Endothelial cell of umbilical vein (primary cell): ENCODE data around the gene CEP43. TPM values are rescaled to one million over a fixed set of nuclear protein-coding genes. Genes with fewer than 3 reads are reported as not detected.

Experiments used
- BruUV-seq: library from RNA; stranded (reverse); fragments of 400-500 nt; replicated peaks from 2 replicates; lab custom pipeline; 2021; lab: Mats Ljungman, UMichigan
- CTCF ChIA-PET: fragments of 300-600, 350-600 bp; sonication (Branson Sonifier 250); formaldehyde crosslinking; loops from one replicate; lab custom pipeline; 2021; ENCODE audit warnings: antibody characterized with exemption, inconsistent platforms; lab: Charles Lee
- POLR2A ChIA-PET: fragments of 300-600, 350-600 bp; sonication (Branson Sonifier 250); formaldehyde crosslinking; loops from one replicate; lab custom pipeline; 2021; ENCODE audit warnings: antibody characterized with exemption, inconsistent platforms; lab: Charles Lee
- DNase-seq: peaks from one replicate; pipeline ENCODE4 v3.0.0-alpha.2; 2011; ENCODE audit warnings: low read depth, low spot score
- FAIRE-seq: peaks from 2 replicates; lab custom pipeline; 2011; peaks lifted over from hg19 to GRCh38; lab: Jason Lieb, UNC
- H2AFZ ChIP-seq: 2 replicates; pipeline ENCODE4 v1.6.0; 2012; ENCODE audit warnings: low read depth, low read length, control low read depth, inconsistent platforms
- H3K27ac ChIP-seq: 2 replicates; pipeline ENCODE4 v1.5.1; 2011; ENCODE audit warnings: low read depth, mild to moderate bottlenecking, control low read depth, low read length, moderate library complexity; ENCODE audit not compliant: insufficient read depth
- H3K27me3 ChIP-seq, 2 experiments: 2 replicates each; pipeline versions ENCODE4 v1.6.0 to v1.6.1; 2011; ENCODE audit warnings: low read length in 2 of 2, mixed read lengths in 1 of 2; ENCODE audit not compliant: control insufficient read depth in 2 of 2, insufficient read depth in 2 of 2
- H3K36me3 ChIP-seq, 2 experiments: 2 replicates in 1 of 2; 3 replicates in 1 of 2; pipeline ENCODE4 v1.5.1; 2011; ENCODE audit warnings: low read length in 2 of 2, mild to moderate bottlenecking in 1 of 2, moderate library complexity in 1 of 2; ENCODE audit not compliant: control insufficient read depth in 2 of 2, insufficient read depth in 2 of 2; ENCODE audit errors: extremely low read depth in 1 of 2
- H3K4me1 ChIP-seq: 3 replicates; pipeline ENCODE4 v1.5.1; 2011; ENCODE audit warnings: mild to moderate bottlenecking, low read length; ENCODE audit not compliant: control insufficient read depth, insufficient read depth; ENCODE audit errors: extremely low read depth
- H3K4me2 ChIP-seq: 2 replicates; pipeline ENCODE4 v1.6.1; 2011; ENCODE audit warnings: low read length, control low read depth, mixed read lengths; ENCODE audit not compliant: insufficient read depth
- H3K4me3 ChIP-seq, 3 experiments: fragments of 200-600 bp in 1 of 3; sonication (generic), shearing (Covaris generic) in 1 of 3; replicated peaks in 1 of 3; 2 replicates each; pipeline ENCODE4 v1.5.1; 2011 to 2016; ENCODE audit warnings: control low read depth in 3 of 3, low read length in 3 of 3, mild to moderate bottlenecking in 2 of 3, inconsistent platforms in 1 of 3, low read depth in 1 of 3, moderate library complexity in 1 of 3; ENCODE audit not compliant: insufficient read depth in 1 of 3
- H3K79me2 ChIP-seq: 2 replicates; pipeline ENCODE4 v1.6.0; 2012; ENCODE audit warnings: low read length, inconsistent platforms; ENCODE audit not compliant: control insufficient read depth, insufficient read depth
- H3K9ac ChIP-seq: replicated peaks from 2 replicates; pipeline ENCODE3; 2011; ENCODE audit warnings: low read length, control low read depth; ENCODE audit not compliant: insufficient read depth; ENCODE audit errors: extremely low read depth
- H3K9me1 ChIP-seq: replicated peaks from 3 replicates; pipeline ENCODE4 v1.6.0; 2011; ENCODE audit warnings: mild to moderate bottlenecking, low read length; ENCODE audit not compliant: control insufficient read depth, insufficient read depth; ENCODE audit errors: extremely low read depth
- H3K9me3 ChIP-seq: replicated peaks from 2 replicates; pipeline ENCODE4 v1.5.1; 2012; ENCODE audit warnings: low read length, inconsistent platforms; ENCODE audit not compliant: control insufficient read depth, insufficient read depth
- H4K20me1 ChIP-seq: replicated peaks from 2 replicates; pipeline ENCODE3; 2011; ENCODE audit warnings: mild to moderate bottlenecking, low read length; ENCODE audit not compliant: control insufficient read depth, insufficient read depth; ENCODE audit errors: extremely low read depth
- CTCF ChIP-seq, 2 donors: IDR thresholded peaks; 1 replicate in 1 of 2; 2 replicates in 1 of 2; pipeline ENCODE4 v1.5.1; 2011; ENCODE audit warnings: low read length in 2 of 2, mild to moderate bottlenecking in 2 of 2, moderate library complexity in 2 of 2, control low read depth in 1 of 2, inconsistent platforms in 1 of 2, low read depth in 1 of 2; ENCODE audit not compliant: insufficient read depth in 1 of 2; ENCODE audit errors: extremely low read depth in 1 of 2
- EZH2 ChIP-seq: IDR thresholded peaks from 2 replicates; pipeline ENCODE4 v1.6.1; 2012; ENCODE audit warnings: borderline replicate concordance, low read depth, mild to moderate bottlenecking, moderate library complexity, low read length, inconsistent platforms; ENCODE audit not compliant: severe bottlenecking
- FOS ChIP-seq: IDR thresholded peaks from 2 replicates; pipeline ENCODE4 v1.6.1; 2011; ENCODE audit warnings: mild to moderate bottlenecking, low read length, moderate library complexity, borderline replicate concordance; ENCODE audit not compliant: insufficient read depth
- GATA2 ChIP-seq: IDR thresholded peaks from 2 replicates; pipeline ENCODE4 v1.7.0; 2011; ENCODE audit warnings: low read depth, mild to moderate bottlenecking, moderate library complexity, mixed read lengths, low read length; ENCODE audit not compliant: insufficient read length, insufficient read depth
- JUN ChIP-seq: IDR thresholded peaks from 2 replicates; pipeline ENCODE4 v1.6.1; 2011; ENCODE audit warnings: borderline replicate concordance, low read depth; ENCODE audit not compliant: insufficient read length, insufficient read depth
- MAX ChIP-seq: IDR thresholded peaks from 2 replicates; pipeline ENCODE4 v1.6.1; 2011; ENCODE audit not compliant: insufficient read depth, insufficient read length
- MYC ChIP-seq: IDR thresholded peaks from one replicate; pipeline ENCODE4 v1.6.1; 2011; ENCODE audit warnings: mild to moderate bottlenecking, low read depth, low read length
- POLR2A ChIP-seq: IDR thresholded peaks from 2 replicates; pipeline ENCODE4 v1.6.1; 2012; ENCODE audit warnings: low read depth, mild to moderate bottlenecking, control low read depth, low read length
- POLR2AphosphoS5 ChIP-seq: IDR thresholded peaks from 2 replicates; pipeline ENCODE4 v1.6.1; 2012; ENCODE audit warnings: low read depth, mild to moderate bottlenecking, control low read depth, low read length, moderate library complexity; ENCODE audit not compliant: insufficient read depth
- dilution Hi-C: fragments of 300-500 bp; cut with MboI; formaldehyde crosslinking; loops from one replicate; pipeline ENCODE4 v1.15.0; 2019; ENCODE audit warnings: low sequenced_read_pairs; ENCODE audit not compliant: extremely low pct_ligation_motif_present
- intact Hi-C: fragments of 100-400 bp; cut with micrococcal nuclease; formaldehyde crosslinking; loops from one replicate; pipeline ENCODE4 v1.10.0; 2022
- polyA plus RNA-seq, 4 experiments: library from polyadenylated mRNA; depleted of rRNA in 3 of 4; stranded (reverse) in 3 of 4; unstranded in 1 of 4; fragments of >200 nt; gene quantifications; 2 replicates each; pipeline versions ENCODE4 v1.2.1 to v1.2.3, GENCODE V29; 2011 to 2012; ENCODE audit warnings: missing spikeins in 1 of 4
- total RNA-seq: library from RNA; stranded (reverse); gene quantifications from 2 replicates; pipeline ENCODE4 v1.2.3, GENCODE V29; 2021

The CEP43 gene
- total and polyA plus RNA-seq, 2 donors (not counting 3 experiments of a cell fraction or from before 2014, with no cell fraction given), result 6.5 to 22.5 TPM

GRCh38 chr6:167027772-167028171, 28.6 kb downstream of the CEP43 start:
- dilution Hi-C loops, result no loop called here
- no TSS peak for BruUV-seq
- DNase-seq (no peak), FAIRE-seq (no peak)
- Histone ChIP-seq H3K36me3 (peaks cover 2 to 25% of the 10 kb centered on the region in 2 experiments), H3K9me3 (no peaks in the 10 kb centered on the region), H3K4me2 (no peak overlapping the region), H4K20me1 (no peaks in the 10 kb centered on the region), H3K79me2 (no peaks in the 10 kb centered on the region), H3K27ac (no peak overlapping the region), H3K9me1 (no peaks in the 10 kb centered on the region), H2AFZ (no peak overlapping the region), H3K4me3 (no peak overlapping the region), H3K4me1 (no peaks in the 10 kb centered on the region), H3K27me3 (no peaks in the 10 kb centered on the region), H3K9ac (no peak overlapping the region)
- intact Hi-C loops, result no loop called here
- TF ChIP-seq POLR2A, result no peak
- TF ChIP-seq POLR2AphosphoS5, result no peak
- TF ChIP-seq GATA2, result no peak
- TF ChIP-seq JUN, result no peak
- TF ChIP-seq CTCF (IDR thresholded peaks at IDR 0.05; ENCODE audit: extremely low read depth in 1 of 2, insufficient read depth in 1 of 2, low read depth in 1 of 2, low read length in 2 of 2), result no peak
- no peak for TF ChIP-seq MYC
- no peak for TF ChIP-seq EZH2
- TF ChIP-seq FOS, result no peak
- no peak for TF ChIP-seq MAX
- POLR2A ChIA-PET, result no interaction called here
- CTCF ChIA-PET, result no interaction called here
